GM23248 (cell line): Measurements from ENCODE around the gene RPS6KC1. TPM values are rescaled to one million over a fixed set of nuclear protein-coding genes. Genes with fewer than 3 reads are reported as not detected.

Experiments
- DNase-seq: peaks from one replicate; pipeline ENCODE4 v3.0.0-alpha.2; 2015
- H2AFZ ChIP-seq: fragments of 200-600 bp; sonication (generic); 2 replicates; pipeline ENCODE4 v1.6.1; 2016; ENCODE audit warnings: antibody characterized with exemption
- H3F3A ChIP-seq: fragments of 200-600 bp; sonication (generic); 2 replicates; pipeline ENCODE4 v1.6.1; 2016; ENCODE audit warnings: mild to moderate bottlenecking, antibody characterized with exemption, mixed run types; ENCODE audit not compliant: insufficient read depth
- H3K27ac ChIP-seq: fragments of 200-600 bp; sonication (generic); 2 replicates; pipeline ENCODE4 v1.5.1; 2016; ENCODE audit warnings: mild to moderate bottlenecking
- H3K27me3 ChIP-seq: fragments of 200-600 bp; sonication (generic); replicated peaks from 2 replicates; pipeline ENCODE4 v1.6.1; 2016; ENCODE audit warnings: mild to moderate bottlenecking; ENCODE audit not compliant: insufficient read depth
- H3K36me3 ChIP-seq: fragments of 200-600 bp; sonication (generic); 2 replicates; pipeline ENCODE4 v1.6.1; 2016; ENCODE audit warnings: low read depth, mild to moderate bottlenecking
- H3K4me1 ChIP-seq: fragments of 200-600 bp; sonication (generic); 2 replicates; pipeline ENCODE4 v1.6.1; 2016; ENCODE audit warnings: mild to moderate bottlenecking; ENCODE audit not compliant: insufficient read depth
- H3K4me2 ChIP-seq: fragments of 200-600 bp; sonication (generic); one replicate; pipeline ENCODE4 v1.6.1; 2016; ENCODE audit warnings: mild to moderate bottlenecking; ENCODE audit not compliant: unreplicated experiment
- H3K4me3 ChIP-seq: fragments of 200-600 bp; sonication (generic); 2 replicates; pipeline ENCODE4 v1.5.1; 2016; ENCODE audit warnings: mild to moderate bottlenecking
- H3K79me2 ChIP-seq: fragments of 200-600 bp; sonication (generic); 2 replicates; pipeline ENCODE4 v1.6.1; 2016; ENCODE audit warnings: mild to moderate bottlenecking; ENCODE audit not compliant: insufficient read depth
- H3K9ac ChIP-seq: fragments of 200-600 bp; sonication (generic); 2 replicates; pipeline ENCODE4 v1.6.1; 2016; ENCODE audit warnings: mild to moderate bottlenecking
- H3K9me2 ChIP-seq: fragments of 200-600 bp; sonication (generic); 2 replicates; pipeline ENCODE4 v1.6.1; 2016; ENCODE audit warnings: mixed run types, mild to moderate bottlenecking, moderate library complexity; ENCODE audit not compliant: insufficient read depth
- H3K9me3 ChIP-seq: fragments of 200-600 bp; sonication (generic); one replicate; pipeline ENCODE4 v1.6.1; 2017; ENCODE audit warnings: low read depth
- H4K20me1 ChIP-seq: fragments of 200-600 bp; sonication (generic); 2 replicates; pipeline ENCODE4 v1.6.0; 2016; ENCODE audit not compliant: insufficient read depth
- EZH2 ChIP-seq: fragments of 200-600 bp; sonication (generic); IDR thresholded peaks from 2 replicates; pipeline ENCODE4 v1.6.1; 2018; ENCODE audit warnings: antibody characterized with exemption, mild to moderate bottlenecking; ENCODE audit not compliant: insufficient read depth, poor library complexity, severe bottlenecking
- EZH2phosphoT487 ChIP-seq: fragments of 200-600 bp; sonication (generic); IDR thresholded peaks from 2 replicates; pipeline ENCODE4 v1.6.1; 2018; ENCODE audit warnings: antibody characterized with exemption, moderate library complexity, mild to moderate bottlenecking, low read depth; ENCODE audit not compliant: insufficient read depth
- WGBS, 2 experiments: methylation state at CpG; one replicate each; pipeline ENCODE4 v1.1.6; 2015 to 2017; ENCODE audit warnings: low lambda C conversion rate in 2 of 2, low coverage in 1 of 2; ENCODE audit errors: missing lambda C conversion rate in 2 of 2; 5-methylcytosine and 5-hydroxymethylcytosine counted together
- in situ Hi-C: fragments of 300-500 bp; cut with MboI; formaldehyde crosslinking; loops from 2 replicates; pipeline ENCODE4 v1.15.0; 2020
- polyA plus RNA-seq: library from polyadenylated mRNA; unstranded; fragments of >200 nt; fragmentation: Nextera tagmentation; extraction: Ambion mirVana; gene quantifications from 2 replicates; pipeline ENCODE4 v1.2.1, GENCODE V29; 2016
- total RNA-seq: library from RNA; depleted of rRNA; stranded (reverse); fragments of >200 nt; shearing (Covaris generic); gene quantifications from 2 replicates; pipeline ENCODE4 v1.2.3, GENCODE V29; 2014

Gene RPS6KC1
- total and polyA plus RNA-seq, 2 experiments from 2014 or later, result 16.4 to 16.8 TPM

DNA sequence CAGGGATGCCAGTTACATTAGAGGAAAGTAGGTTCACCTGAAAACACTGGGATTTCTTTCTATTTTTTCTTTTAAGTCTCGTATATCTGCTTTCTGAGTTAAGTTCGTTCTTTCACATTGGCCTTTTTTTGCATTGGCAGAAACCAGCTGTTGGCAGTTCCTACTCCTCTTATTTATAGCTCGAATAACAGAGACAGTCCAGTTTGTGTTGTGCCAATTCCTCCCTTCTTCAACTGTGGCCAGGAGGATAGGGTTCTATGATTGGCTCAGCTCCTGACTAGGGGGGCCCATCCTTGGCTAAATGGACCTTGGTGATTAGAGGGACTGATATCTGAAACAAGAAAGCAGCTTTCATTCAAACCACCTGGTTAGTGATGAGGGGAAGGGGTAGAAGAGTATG lies 115.8 kb downstream of the RPS6KC1 start:
- Histone ChIP-seq H2AFZ (no peak overlapping the region), H3K9me3 (no peaks in the 10 kb centered on the region), H3K4me2 (no peak overlapping the region), H3F3A (peaks cover 18% of the 10 kb centered on the region; the same call in 1 of the 2 replicates), H3K9ac (no peak overlapping the region), H3K36me3 (no peaks in the 10 kb centered on the region; the same call in 1 of the 2 replicates), H3K27me3 (no peaks in the 10 kb centered on the region), H3K27ac (no peak overlapping the region), H4K20me1 (no peaks in the 10 kb centered on the region), H3K79me2 (peaks cover 15% of the 10 kb centered on the region), H3K9me2 (no peaks in the 10 kb centered on the region), H3K4me1 (peaks cover 13% of the 10 kb centered on the region; the same call in 1 of the 2 replicates), H3K4me3 (no peak overlapping the region)
- 36 to 43% methylated on average over 3 of the region's 3 CpGs for WGBS, 2 experiments
- TF ChIP-seq EZH2phosphoT487 (no peak), EZH2 (no peak)
- in situ Hi-C loops, result no loop called here
- DNase-seq, result no peak

- 99 to 100% methylated on average over 5 of the region's 5 CpGs for WGBS, 2 experiments
- no peak overlapping the region for H3K4me2 ChIP-seq
- no peaks in the 10 kb centered on the region for H3F3A ChIP-seq
These were observed 120.7 kb downstream of the RPS6KC1 start for GRCh38 chr1:213171711-213172110.

DNA sequence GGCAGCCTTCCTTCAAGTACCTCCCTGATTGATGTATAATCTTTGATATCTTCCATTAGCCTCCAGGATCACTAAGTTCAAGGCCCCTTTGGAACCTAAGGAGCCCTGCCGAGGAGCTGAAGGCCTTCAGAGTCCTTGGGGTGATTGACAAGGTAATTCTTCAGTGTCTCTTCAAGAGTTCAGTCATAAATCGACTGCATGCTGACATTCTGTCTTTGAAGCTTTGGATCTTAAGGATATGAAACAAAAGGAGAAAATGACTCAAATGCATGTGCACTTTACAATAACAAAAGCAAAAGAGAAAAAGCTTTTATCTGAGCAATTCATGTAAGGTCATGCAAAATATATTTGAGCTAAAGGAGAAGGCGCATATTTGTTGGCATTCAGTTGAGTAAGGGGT lies 125.3 kb downstream of the RPS6KC1 start:
- Histone ChIP-seq H3K4me2 (no peak overlapping the region), H3K27ac (no peak overlapping the region), H3F3A (no peaks in the 10 kb centered on the region), H3K4me1 (no peaks in the 10 kb centered on the region), H3K79me2 (no peaks in the 10 kb centered on the region), H2AFZ (no peak overlapping the region), H3K9ac (no peak overlapping the region), H3K9me3 (no peaks in the 10 kb centered on the region), H3K4me3 (no peak overlapping the region), H3K27me3 (no peaks in the 10 kb centered on the region), H4K20me1 (no peaks in the 10 kb centered on the region), H3K9me2 (no peaks in the 10 kb centered on the region), H3K36me3 (0 out of 2 replicates have a peak, but pooled peaks cover 3% of the 10 kb centered on the region)
- 92 to 100% methylated on average over 3 of the region's 3 CpGs for WGBS, 2 experiments
- TF ChIP-seq EZH2phosphoT487 (no peak), EZH2 (no peak)
- in situ Hi-C loops, result no loop called here
- DNase-seq, result no peak

More at GRCh38 chr1:213171711-213172110, 120.7 kb downstream of the RPS6KC1 start:
- TF ChIP-seq EZH2 (no peak), EZH2phosphoT487 (no peak)
- Histone ChIP-seq H3K9ac (no peak overlapping the region), H3K27ac (no peak overlapping the region), H3K9me3 (no peaks in the 10 kb centered on the region), H2AFZ (no peak overlapping the region), H3K4me1 (no peaks in the 10 kb centered on the region), H3K4me3 (no peak overlapping the region), H4K20me1 (no peaks in the 10 kb centered on the region), H3K9me2 (no peaks in the 10 kb centered on the region), H3K27me3 (no peaks in the 10 kb centered on the region), H3K79me2 (0 out of 2 replicates have a peak, but pooled peaks cover under 1% of the 10 kb centered on the region), H3K36me3 (no peaks in the 10 kb centered on the region; the same call in 1 of the 2 replicates)
- DNase-seq, result no peak
- in situ Hi-C loops, result no loop called here

DNA sequence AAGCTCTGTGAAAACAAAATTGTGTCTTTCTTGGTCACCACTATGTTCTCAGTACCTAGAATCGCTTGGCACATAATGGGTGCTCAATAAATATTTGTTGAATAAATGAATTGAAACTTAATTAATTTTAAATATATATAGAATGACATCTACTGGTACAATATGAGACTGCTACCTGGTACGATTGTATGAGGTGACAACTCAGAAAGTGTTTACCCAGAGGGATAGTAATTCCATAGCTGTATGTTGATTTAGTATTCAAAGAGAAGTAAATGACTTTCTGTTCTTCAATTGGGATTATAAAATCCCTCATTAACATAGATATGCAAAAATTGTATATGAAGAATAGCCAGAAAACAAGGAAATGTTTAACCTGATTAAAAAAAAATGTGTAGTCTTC lies 128.7 kb downstream of the RPS6KC1 start:
- TF ChIP-seq EZH2 (no peak), EZH2phosphoT487 (no peak)
- 0 out of 2 replicates have a peak, but pooled peaks cover 3% of the 10 kb centered on the region for H3K36me3 ChIP-seq
- no peaks in the 10 kb centered on the region for H3K79me2 ChIP-seq
- no peak overlapping the region for H3K9ac ChIP-seq
- 98 to 100% methylated on average over 2 of the region's 2 CpGs for WGBS, 2 experiments
- no peaks in the 10 kb centered on the region for H4K20me1 ChIP-seq
- in situ Hi-C loops, result no loop called here
- H3K4me3 ChIP-seq, result no peak overlapping the region
- no peak for DNase-seq
- H3K4me1 ChIP-seq, result no peaks in the 10 kb centered on the region
- no peak overlapping the region for H3K27ac ChIP-seq
- no peak overlapping the region for H2AFZ ChIP-seq
- no peaks in the 10 kb centered on the region for H3K9me3 ChIP-seq
- no peaks in the 10 kb centered on the region for H3F3A ChIP-seq
- H3K9me2 ChIP-seq, result no peaks in the 10 kb centered on the region
- H3K27me3 ChIP-seq, result no peaks in the 10 kb centered on the region
- H3K4me2 ChIP-seq, result no peak overlapping the region

DNA sequence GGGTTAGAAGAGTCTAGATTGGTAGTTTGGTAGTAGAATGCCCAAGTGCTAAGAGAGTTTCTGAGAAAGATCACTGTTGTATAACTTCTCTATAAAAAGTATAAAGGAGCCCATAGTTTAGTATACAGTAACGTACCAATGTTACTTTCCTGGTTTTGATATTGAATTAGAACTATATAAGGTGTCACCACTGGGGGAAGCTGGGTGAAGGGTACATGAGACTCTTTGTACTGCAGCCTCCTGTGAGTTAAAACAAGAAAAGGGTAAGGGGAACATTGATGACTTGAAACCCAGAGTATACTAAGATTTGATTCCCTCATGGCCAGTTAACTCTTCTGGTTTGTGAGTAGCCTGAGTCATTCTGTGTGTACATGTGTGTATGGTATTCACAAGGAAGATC lies 129.8 kb downstream of the RPS6KC1 start:
- no peaks in the 10 kb centered on the region for H3K27me3 ChIP-seq
- DNase-seq, result no peak
- no peak overlapping the region for H3K27ac ChIP-seq
- no peak overlapping the region for H3K9ac ChIP-seq
- H3K4me2 ChIP-seq, result no peak overlapping the region
- no peak overlapping the region for H2AFZ ChIP-seq
- H3K4me3 ChIP-seq, result no peak overlapping the region
- no peaks in the 10 kb centered on the region for H4K20me1 ChIP-seq
- H3K9me2 ChIP-seq, result no peaks in the 10 kb centered on the region
- WGBS, 2 experiments, result 92 to 100% methylated on average over 1 of the region's 1 CpG
- H3K79me2 ChIP-seq, result no peaks in the 10 kb centered on the region
- in situ Hi-C loops, result no loop called here
- H3K36me3 ChIP-seq, result peaks cover 3% of the 10 kb centered on the region; the same call in 1 of the 2 replicates
- TF ChIP-seq EZH2phosphoT487 (no peak), EZH2 (no peak)
- no peaks in the 10 kb centered on the region for H3F3A ChIP-seq
- no peaks in the 10 kb centered on the region for H3K4me1 ChIP-seq
- no peaks in the 10 kb centered on the region for H3K9me3 ChIP-seq
